ENCODE measurements around the gene BTBD1. TPM values are rescaled to one million over a fixed set of nuclear protein-coding genes. Genes with fewer than 3 reads are reported as not detected.

Gene BTBD1
- total RNA-seq, 1 experiment from 2014 or later = 83.9 TPM

GRCh38 chr15:83065431-83065830 is 1.6 kb downstream of the BTBD1 start:
- Histone ChIP-seq H3K79me2 (ENCODE audit: low read length) (peaks cover 65% of the 10 kb centered on the region), H3K27ac (ENCODE audit: low read length) (no peak overlapping the region), H3F3A (ENCODE audit: low read length, unreplicated experiment) (no peaks in the 10 kb centered on the region), H3K9me2 (replicated peaks; ENCODE audit: low read length) (no peaks in the 10 kb centered on the region), H4K20me1 (ENCODE audit: low read length) (peaks cover 49% of the 10 kb centered on the region), H3K4me2 (ENCODE audit: low read length) (peak overlapping the region; percentile 86), H3K4me1 (ENCODE audit: insufficient read depth, low read length) (peaks cover 20% of the 10 kb centered on the region), H2AFZ (ENCODE audit: low read length) (no peak overlapping the region), H3K36me3 (ENCODE audit: low read depth, low read length) (peaks cover 14% of the 10 kb centered on the region), H3K9me3 (ENCODE audit: low read length) (no peaks in the 10 kb centered on the region), H3K27me3 (ENCODE audit: low read length) (no peaks in the 10 kb centered on the region), H3K9ac (ENCODE audit: low read length) (peak overlapping the region; percentile 85), H3K4me3 (ENCODE audit: low read length) (peak overlapping the region; percentile 79)
- ChIA-PET POLR2A (ENCODE audit: unreplicated experiment) (no interaction called here), CTCF (no interaction called here)
- DNase-seq (no peak), ATAC-seq (no peak)
- BruUV-seq (replicated peaks) = TSS peak; percentile 44
- intact Hi-C loops (cut with micrococcal nuclease) = loop anchor here (5.0 kb wide), 1 partner anchor 142 kb away; the partner anchor contains the start of gene HDGFL3
- TF ChIP-seq EZH2phosphoT487 (IDR thresholded peaks at IDR 0.05; ENCODE audit: borderline replicate concordance, low read length) (no peak), EZH2 (IDR thresholded peaks at IDR 0.05; ENCODE audit: low read length, unreplicated experiment) (no peak), CTCF (conservative IDR thresholded peaks at IDR 0.05; ENCODE audit: low read depth, low read length) (no peak)

- peak overlapping the region; percentile 79 for H3K4me3 ChIP-seq (ENCODE audit: low read length)
- peak overlapping the region; percentile 86 for H3K4me2 ChIP-seq (ENCODE audit: low read length)
- no peaks in the 10 kb centered on the region for H3K9me3 ChIP-seq (ENCODE audit: low read length)
- POLR2A ChIA-PET (ENCODE audit: unreplicated experiment) = no interaction called here
- H3K9ac ChIP-seq (ENCODE audit: low read length) = peak overlapping the region; percentile 85
- CTCF ChIA-PET = no interaction called here
- no peak for TF ChIP-seq EZH2 (IDR thresholded peaks at IDR 0.05; ENCODE audit: low read length, unreplicated experiment)
- no peak for TF ChIP-seq CTCF (conservative IDR thresholded peaks at IDR 0.05; ENCODE audit: low read depth, low read length)
- no peak for TF ChIP-seq EZH2phosphoT487 (IDR thresholded peaks at IDR 0.05; ENCODE audit: borderline replicate concordance, low read length)
- no peak overlapping the region for H3K27ac ChIP-seq (ENCODE audit: low read length)
- peaks cover 20% of the 10 kb centered on the region for H3K4me1 ChIP-seq (ENCODE audit: insufficient read depth, low read length)
- peak; percentile 17; the same call in 1 of the 2 replicates for ATAC-seq
- no peaks in the 10 kb centered on the region for H3K9me2 ChIP-seq (replicated peaks; ENCODE audit: low read length)
- H4K20me1 ChIP-seq (ENCODE audit: low read length) = peaks cover 50% of the 10 kb centered on the region
- intact Hi-C loops (cut with micrococcal nuclease) = loop anchor here (5.0 kb wide), 1 partner anchor 142 kb away; the partner anchor contains the start of gene HDGFL3
- H3K27me3 ChIP-seq (ENCODE audit: low read length) = no peaks in the 10 kb centered on the region
- H3K36me3 ChIP-seq (ENCODE audit: low read depth, low read length) = peaks cover 14% of the 10 kb centered on the region
- peaks cover 70% of the 10 kb centered on the region for H3K79me2 ChIP-seq (ENCODE audit: low read length)
- H3F3A ChIP-seq (ENCODE audit: low read length, unreplicated experiment) = no peaks in the 10 kb centered on the region
- no TSS peak for BruUV-seq (replicated peaks)
- DNase-seq = peak; percentile 48
- H2AFZ ChIP-seq (ENCODE audit: low read length) = no peak overlapping the region
These were observed 2.2 kb downstream of the BTBD1 start for GRCh38 chr15:83064859-83065258.

DNA sequence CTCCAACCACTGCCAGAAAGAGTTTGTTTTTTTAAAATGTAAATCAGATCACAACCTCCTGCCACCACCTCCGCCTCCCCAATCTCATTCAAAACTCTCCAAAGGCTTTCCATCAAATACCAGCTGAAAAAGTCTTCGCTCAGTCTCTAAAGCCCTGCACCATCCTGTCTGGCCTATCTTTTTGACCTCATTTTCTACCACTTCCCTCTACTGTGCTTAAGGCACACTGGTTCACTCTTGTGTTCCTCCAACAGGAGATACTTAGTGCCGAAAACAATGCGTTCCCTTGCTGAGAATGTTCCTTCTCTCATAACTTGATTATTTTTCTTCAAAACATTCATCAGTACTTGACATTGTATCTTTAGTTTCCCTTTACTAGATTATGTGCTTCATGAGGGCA is 3.5 kb downstream of the BTBD1 start:
- ATAC-seq (no peak), DNase-seq (no peak)
- BruUV-seq (replicated peaks) = no TSS peak
- intact Hi-C loops (cut with micrococcal nuclease) = no loop called here
- H3K9me3 ChIP-seq (ENCODE audit: low read length) = no peaks in the 10 kb centered on the region
- peaks cover 54% of the 10 kb centered on the region for H4K20me1 ChIP-seq (ENCODE audit: low read length)
- ChIA-PET POLR2A (ENCODE audit: unreplicated experiment) (no interaction called here), CTCF (no interaction called here)
- H3K4me3 ChIP-seq (ENCODE audit: low read length) = peak overlapping the region; percentile 79
- no peak overlapping the region for H3K27ac ChIP-seq (ENCODE audit: low read length)
- TF ChIP-seq CTCF (conservative IDR thresholded peaks at IDR 0.05; ENCODE audit: low read depth, low read length) (no peak), EZH2phosphoT487 (IDR thresholded peaks at IDR 0.05; ENCODE audit: borderline replicate concordance, low read length) (no peak), EZH2 (IDR thresholded peaks at IDR 0.05; ENCODE audit: low read length, unreplicated experiment) (no peak)
- no peaks in the 10 kb centered on the region for H3K9me2 ChIP-seq (replicated peaks; ENCODE audit: low read length)
- H3F3A ChIP-seq (ENCODE audit: low read length, unreplicated experiment) = no peaks in the 10 kb centered on the region
- H3K79me2 ChIP-seq (ENCODE audit: low read length) = peaks cover 84% of the 10 kb centered on the region
- no peaks in the 10 kb centered on the region for H3K27me3 ChIP-seq (ENCODE audit: low read length)
- peak overlapping the region; percentile 86 for H3K4me2 ChIP-seq (ENCODE audit: low read length)
- peaks cover 20% of the 10 kb centered on the region for H3K4me1 ChIP-seq (ENCODE audit: insufficient read depth, low read length)
- H3K36me3 ChIP-seq (ENCODE audit: low read depth, low read length) = peaks cover 14% of the 10 kb centered on the region
- no peak overlapping the region for H3K9ac ChIP-seq (ENCODE audit: low read length)
- H2AFZ ChIP-seq (ENCODE audit: low read length) = no peak overlapping the region
